Breast epithelium (tissue), 4 donors: ENCODE results near the gene OAF. TPM values are rescaled to one million over a fixed set of nuclear protein-coding genes. Genes with fewer than 3 reads are reported as not detected.
A peak's percentile ranks its signal among the peaks of the same experiment; 100 is the strongest.

Experiments
- DNase-seq, 2 donors: peaks; one replicate each; pipeline ENCODE4 v3.0.0-alpha.2; 2019; ENCODE audit warnings: low spot score in 2 of 2
- H3K27ac ChIP-seq, 2 donors: fragments of 200-600 bp; sonication (generic) in 1 of 2; one replicate each; pipeline ENCODE4 v1.5.1; 2016 to 2019; ENCODE audit warnings: mild to moderate bottlenecking in 1 of 2
- H3K27me3 ChIP-seq, 2 donors: fragments of 200-600 bp; sonication (generic) in 1 of 2; one replicate each; pipeline versions ENCODE4 v1.5.1 to v1.6.0; 2017 to 2019; ENCODE audit warnings: control low read depth in 1 of 2, mild to moderate bottlenecking in 1 of 2
- H3K36me3 ChIP-seq: fragments of 200-600 bp; one replicate; pipeline ENCODE4 v1.5.1; 2019
- H3K4me1 ChIP-seq, 2 donors: fragments of 200-600 bp; sonication (generic); one replicate each; pipeline ENCODE4 v1.5.1; 2016 to 2019; ENCODE audit warnings: control low read depth in 1 of 2
- H3K4me3 ChIP-seq, 3 donors: fragments of 200-600 bp; sonication (generic); 1 replicate in 2 of 3; 2 replicates in 1 of 3; pipeline ENCODE4 v1.5.1; 2016 to 2019; ENCODE audit warnings: mild to moderate bottlenecking in 3 of 3, moderate library complexity in 2 of 3
- H3K9me3 ChIP-seq, 2 donors: fragments of 200-600 bp; sonication (generic) in 1 of 2; one replicate each; pipeline ENCODE4 v1.5.1; 2016 to 2019; ENCODE audit warnings: control low read depth in 1 of 2
- CTCF ChIP-seq, 3 donors: fragments of 450-650 bp; IDR thresholded peaks; one replicate each; pipeline ENCODE4 v1.5.1; 2016 to 2017; ENCODE audit warnings: antibody characterized with exemption in 3 of 3, mild to moderate bottlenecking in 3 of 3, moderate library complexity in 3 of 3
- POLR2A ChIP-seq: fragments of 450-650 bp; IDR thresholded peaks from one replicate; pipeline ENCODE4 v1.6.1; 2016; ENCODE audit warnings: antibody characterized with exemption, mild to moderate bottlenecking, moderate library complexity
- POLR2AphosphoS5 ChIP-seq, 3 donors: sonication (generic); formaldehyde crosslinking; IDR thresholded peaks; one replicate each; pipeline ENCODE4 v1.6.1; 2017; ENCODE audit warnings: antibody characterized with exemption in 3 of 3
- intact Hi-C: fragments of 100-400 bp; cut with DNase I; formaldehyde crosslinking; loops from one replicate; pipeline ENCODE4 v1.15.1; 2023; ENCODE audit warnings: low total_unique reads
- total RNA-seq, 3 donors: library from RNA; depleted of rRNA; stranded (reverse); fragments of >200 nt; gene quantifications; one replicate each; pipeline ENCODE4 v1.1.0, GENCODE V29; 2016

The OAF gene
- total RNA-seq, 3 donors from 2014 or later = 19.8 to 35.1 (median 33.3) TPM

- peak overlapping the region; percentile 21 to 81 for H3K27ac ChIP-seq
Observed at GRCh38 chr11:120214581-120214980, 3.7 kb downstream of the OAF start.

GRCh38 chr11:120215634-120216033 lies 4.8 kb downstream of the OAF start:
- TF ChIP-seq CTCF (IDR thresholded peaks at IDR 0.05) (no peak), POLR2A (no peak), POLR2AphosphoS5 (IDR thresholded peaks at IDR 0.05) (no peak)
- no peaks in the 10 kb centered on the region for H3K27me3 ChIP-seq
- DNase-seq = no peak
- peak overlapping the region in 1 of 3 donors; percentile 7 for H3K4me3 ChIP-seq
- H3K4me1 ChIP-seq = peaks cover 0 to 21% of the 10 kb centered on the region in 2 donors
- H3K36me3 ChIP-seq = no peaks in the 10 kb centered on the region
- intact Hi-C loops = loop anchor here (5.0 kb wide), 1 partner anchor 33 kb away; no protein-coding TSS in a partner anchor
- no peaks in the 10 kb centered on the region for H3K9me3 ChIP-seq
- peak overlapping the region; percentile 67 to 82 for H3K27ac ChIP-seq

More at GRCh38 chr11:120214581-120214980, 3.7 kb downstream of the OAF start:
- intact Hi-C loops = no loop called here
- Histone ChIP-seq H3K27me3 (no peaks in the 10 kb centered on the region), H3K9me3 (no peaks in the 10 kb centered on the region), H3K36me3 (no peaks in the 10 kb centered on the region), H3K4me3 (no peak overlapping the region), H3K4me1 (peaks cover 0 to 21% of the 10 kb centered on the region in 2 donors)
- TF ChIP-seq POLR2AphosphoS5 (IDR thresholded peaks at IDR 0.05) = no peak
- no peak for TF ChIP-seq CTCF (IDR thresholded peaks at IDR 0.05)
- TF ChIP-seq POLR2A = no peak
- no peak for DNase-seq

GRCh38 chr11:120216426-120217102 lies 5.7 kb downstream of the OAF start:
- H3K4me1 ChIP-seq = peaks cover 0 to 21% of the 10 kb centered on the region in 2 donors
- no peaks in the 10 kb centered on the region for H3K27me3 ChIP-seq
- no peaks in the 10 kb centered on the region for H3K36me3 ChIP-seq
- H3K4me3 ChIP-seq = peak overlapping the region in 1 of 3 donors; percentile 1
- TF ChIP-seq CTCF (IDR thresholded peaks at IDR 0.05) (no peak), POLR2A (no peak), POLR2AphosphoS5 (IDR thresholded peaks at IDR 0.05) (no peak)
- no peak for DNase-seq
- H3K27ac ChIP-seq = peak overlapping the region; percentile 67 to 82
- H3K9me3 ChIP-seq = no peaks in the 10 kb centered on the region
- intact Hi-C loops = loop anchor here (5.0 kb wide), 1 partner anchor 34 kb away; no protein-coding TSS in a partner anchor

GRCh38 chr11:120217526-120217925 lies 6.7 kb downstream of the OAF start:
- Histone ChIP-seq H3K27ac (peak overlapping the region in 1 of 2 donors; percentile 82), H3K4me1 (peaks cover 0 to 21% of the 10 kb centered on the region in 2 donors), H3K27me3 (no peaks in the 10 kb centered on the region), H3K9me3 (no peaks in the 10 kb centered on the region), H3K4me3 (no peak overlapping the region), H3K36me3 (no peaks in the 10 kb centered on the region)
- TF ChIP-seq POLR2A (no peak), POLR2AphosphoS5 (IDR thresholded peaks at IDR 0.05) (no peak), CTCF (IDR thresholded peaks at IDR 0.05) (no peak)
- DNase-seq = no peak
- intact Hi-C loops = loop anchor here (5.0 kb wide), 1 partner anchor 35 kb away; no protein-coding TSS in a partner anchor
